GM21381 (cell line): ENCODE data around the gene DOCK3.
"Not testable (repeated sequence)": the region's sequence is repeated elsewhere in the genome, so short reads cannot be mapped to it uniquely, and the experiment has no call there.

ENCODE experiments used
- ATAC-seq: cut with Tn5 transposase; IDR thresholded peaks from one replicate; pipeline ENCODE4 v1.9.1; 2021; ENCODE audit warnings: mild to moderate bottlenecking, moderate library complexity; ENCODE audit not compliant: unreplicated experiment

Gene DOCK3

DNA sequence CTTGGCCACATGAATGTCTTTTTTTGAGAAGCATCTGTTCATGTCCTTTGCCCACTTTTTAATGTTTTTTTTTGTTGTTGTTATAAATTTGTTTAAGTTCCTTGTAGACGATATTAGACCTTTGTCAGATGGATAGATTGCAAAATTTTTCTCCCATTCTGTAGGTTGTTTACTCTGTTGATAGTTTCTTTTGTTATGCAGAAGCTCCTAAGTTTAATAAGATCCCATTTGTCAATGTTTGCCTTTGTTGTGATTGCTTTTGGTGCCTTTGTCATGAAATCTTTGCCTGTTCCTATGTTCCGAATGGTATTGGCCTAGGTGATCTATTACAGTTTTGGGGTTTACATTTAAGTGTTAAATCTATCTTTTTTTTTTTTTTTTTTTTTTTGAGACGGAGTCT lies 116.2 kb downstream of the DOCK3 start:
- ATAC-seq = not testable (repeated sequence)

DNA sequence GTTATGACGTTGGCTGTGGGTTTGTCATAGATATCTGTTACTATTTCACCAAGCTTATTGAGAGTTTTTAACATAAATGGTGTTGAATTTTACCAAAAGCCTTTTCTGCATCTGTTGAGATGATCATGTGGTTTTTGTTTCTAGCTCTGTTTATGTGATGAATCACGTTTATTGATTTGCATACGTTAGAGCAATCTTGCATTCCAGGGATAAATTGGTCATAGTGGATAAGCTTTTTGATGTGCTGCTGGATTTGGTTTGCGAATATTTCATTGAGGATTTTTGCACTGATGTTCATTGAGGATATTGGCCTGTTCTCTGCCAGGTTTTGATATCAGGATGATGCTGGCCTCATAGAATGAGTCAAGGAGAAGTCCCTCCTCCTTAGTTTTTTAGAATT lies 117.8 kb downstream of the DOCK3 start:
- ATAC-seq = no peak

DNA sequence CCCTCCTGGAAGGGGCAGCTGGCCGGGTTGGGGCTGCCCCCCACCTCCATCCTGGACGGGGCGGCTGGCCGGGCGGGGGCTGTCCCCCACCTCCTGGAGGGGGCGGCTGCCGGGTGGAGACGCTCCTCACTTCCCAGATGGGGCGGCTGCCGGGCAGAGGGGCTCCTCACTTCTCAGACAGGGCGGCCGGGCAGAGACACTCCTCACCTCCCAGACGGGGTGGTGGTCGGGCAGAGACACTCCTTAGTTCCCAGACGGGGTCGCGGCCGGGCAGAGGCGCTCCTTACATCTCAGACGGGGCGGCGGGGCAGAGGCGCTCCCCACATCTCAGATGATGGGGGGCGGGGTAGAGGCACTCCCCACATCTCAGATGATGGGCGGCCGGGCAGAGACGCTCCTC lies 129.1 kb downstream of the DOCK3 start:
- not testable (repeated sequence) for ATAC-seq

DNA sequence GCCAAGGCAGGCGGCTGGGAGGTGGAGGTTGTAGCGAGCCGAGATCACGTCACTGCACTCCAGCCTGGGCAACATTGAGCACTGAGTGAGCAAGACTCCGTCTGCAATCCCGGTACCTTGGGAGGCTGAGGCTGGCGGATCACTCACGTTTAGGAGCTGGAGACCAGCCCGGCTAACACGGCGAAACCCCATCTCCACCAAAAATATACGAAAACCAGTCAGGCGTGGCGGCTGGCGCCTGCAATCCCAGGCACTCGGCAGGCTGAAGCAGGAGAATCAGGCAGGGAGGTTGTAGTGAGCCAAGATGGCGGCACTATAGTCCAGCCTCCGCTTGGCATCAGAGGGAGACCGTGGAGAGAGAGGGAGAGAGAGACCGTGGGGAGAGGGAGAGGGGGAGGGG lies 129.6 kb downstream of the DOCK3 start:
- not testable (repeated sequence) for ATAC-seq

DNA sequence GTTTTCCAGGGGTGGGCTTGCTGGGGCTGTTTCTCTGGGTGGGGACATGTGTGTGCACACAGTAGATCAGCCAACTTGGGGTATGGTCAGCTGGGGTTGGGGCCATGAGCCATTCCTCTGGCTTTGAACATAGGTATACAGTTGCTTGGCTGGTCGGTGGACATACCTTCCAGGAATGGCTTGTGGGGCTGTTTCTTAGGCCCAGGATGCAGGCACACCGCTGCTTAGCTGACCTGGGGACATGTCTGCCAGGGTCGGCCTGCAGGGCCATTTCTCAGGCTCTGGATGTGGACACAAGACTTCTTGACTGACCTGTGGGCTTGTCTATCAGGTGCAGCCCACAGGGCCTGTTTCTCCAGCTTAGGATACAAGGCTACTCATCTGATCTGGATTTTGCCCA lies 130.6 kb downstream of the DOCK3 start:
- ATAC-seq = no peak

DNA sequence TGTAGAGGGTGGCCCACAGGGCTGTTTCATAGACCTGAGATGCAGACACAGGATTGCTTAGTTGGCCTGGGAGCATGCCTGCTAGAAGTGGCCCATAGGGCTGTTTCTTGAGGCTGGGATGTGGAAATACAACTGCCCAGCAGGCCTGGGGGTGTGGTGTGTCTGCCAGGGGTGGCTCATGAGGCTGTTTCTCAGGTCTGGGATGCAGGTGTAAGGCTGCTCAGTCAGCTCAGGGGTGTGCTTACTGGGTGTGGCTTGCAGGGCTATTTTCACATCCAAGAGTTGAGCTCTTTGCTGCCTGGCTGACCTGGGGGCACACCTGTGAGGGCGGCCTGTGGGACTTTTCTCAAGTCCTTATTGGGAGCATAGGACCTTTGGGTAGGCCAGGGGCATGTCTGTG lies 131.3 kb downstream of the DOCK3 start:
- ATAC-seq = no peak

DNA sequence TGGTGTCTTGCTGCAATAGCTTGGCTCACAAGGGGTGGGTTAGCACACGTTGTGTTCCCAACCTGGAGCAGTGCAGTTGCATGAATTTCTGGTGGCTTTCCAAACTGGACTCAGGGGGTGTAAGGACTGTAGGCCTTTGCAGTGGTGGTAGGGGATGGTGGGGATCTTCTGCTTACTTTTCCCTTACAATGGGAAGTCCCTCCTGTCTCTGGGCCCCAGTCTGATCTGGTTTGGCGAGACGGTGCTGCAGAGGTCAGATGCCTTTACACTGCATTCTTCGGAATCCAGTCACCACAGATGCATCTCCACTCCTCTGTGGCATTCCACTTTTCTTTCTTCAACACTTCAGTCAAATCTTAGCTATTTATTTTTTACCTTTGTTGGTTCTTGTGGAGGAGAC lies 132.1 kb downstream of the DOCK3 start:
- ATAC-seq = no peak

DNA sequence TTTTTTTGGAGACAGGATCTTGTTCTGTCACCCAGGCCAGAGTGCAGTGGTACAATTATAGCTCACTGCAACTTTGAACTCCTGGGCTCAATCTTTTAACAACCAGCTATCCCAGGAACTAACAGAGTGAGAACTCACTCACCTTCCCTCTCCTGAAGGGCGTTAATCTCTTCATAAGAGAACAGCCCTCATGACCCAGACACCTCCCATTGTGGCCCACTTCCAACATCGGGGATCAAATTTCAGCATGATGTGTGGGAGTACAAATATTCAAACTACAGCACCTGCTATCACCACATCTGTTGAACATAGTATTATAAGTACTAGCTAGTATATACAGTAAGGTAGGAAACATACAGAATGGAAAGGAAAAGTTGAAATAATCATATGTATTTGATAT lies 132.5 kb downstream of the DOCK3 start:
- no peak for ATAC-seq

DNA sequence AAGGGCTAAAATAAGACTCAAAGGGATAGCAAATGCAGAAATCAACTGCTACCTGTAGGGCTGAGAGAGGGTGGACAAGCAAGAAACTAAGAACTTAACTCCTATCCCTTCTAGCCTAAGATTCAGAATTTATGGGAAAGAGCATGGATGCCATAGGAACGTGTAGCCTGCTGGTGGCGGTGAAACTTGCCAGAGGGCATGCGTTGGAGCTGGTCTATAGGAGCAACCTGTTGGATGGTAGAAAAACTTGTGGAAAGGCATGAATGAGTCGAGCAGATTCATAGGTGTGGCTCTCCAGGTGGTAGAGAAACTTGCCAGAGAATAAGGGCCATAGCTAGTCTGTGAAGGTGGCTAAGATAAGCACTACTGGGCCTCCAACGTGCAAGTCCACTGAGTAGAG lies 137.2 kb downstream of the DOCK3 start:
- ATAC-seq = no peak

DNA sequence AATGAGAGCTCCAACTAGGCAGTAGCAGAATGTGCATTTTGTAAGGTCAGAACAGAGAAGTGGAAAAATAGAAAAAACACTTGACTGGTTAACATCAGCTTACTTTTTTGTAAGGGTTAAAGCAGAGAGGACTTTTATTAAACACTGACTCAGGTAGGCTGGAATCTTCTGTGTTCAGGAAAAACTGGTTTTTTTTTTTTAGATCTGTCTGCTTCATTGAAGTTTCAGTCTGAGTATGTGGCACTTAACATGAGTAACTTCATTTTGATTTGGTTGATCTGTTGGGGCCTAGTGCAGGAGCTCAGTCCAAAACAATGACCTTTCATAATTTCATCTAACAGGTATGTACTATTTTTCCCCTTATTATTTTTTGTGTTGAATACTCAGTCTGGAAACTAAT lies 141.1 kb downstream of the DOCK3 start:
- no peak for ATAC-seq

DNA sequence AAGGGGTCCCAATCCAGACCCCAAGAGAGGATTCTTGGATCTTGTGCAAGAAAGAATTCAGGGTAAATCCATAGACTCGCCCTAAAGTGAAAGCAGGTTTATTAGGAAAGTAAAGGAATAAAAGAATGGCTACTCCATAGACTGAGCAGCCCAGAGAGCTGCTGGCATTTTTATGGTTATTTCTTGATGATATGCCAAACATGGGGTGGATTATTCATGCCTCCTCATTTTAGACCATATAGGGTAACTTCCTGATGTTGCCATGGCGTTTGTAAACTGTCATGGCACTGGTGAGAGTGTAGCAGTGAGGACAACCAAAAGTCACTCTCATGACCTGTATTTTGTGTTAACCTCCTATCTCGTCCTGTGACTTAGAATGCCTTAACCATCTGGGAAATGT lies 142.2 kb downstream of the DOCK3 start:
- no peak for ATAC-seq

DNA sequence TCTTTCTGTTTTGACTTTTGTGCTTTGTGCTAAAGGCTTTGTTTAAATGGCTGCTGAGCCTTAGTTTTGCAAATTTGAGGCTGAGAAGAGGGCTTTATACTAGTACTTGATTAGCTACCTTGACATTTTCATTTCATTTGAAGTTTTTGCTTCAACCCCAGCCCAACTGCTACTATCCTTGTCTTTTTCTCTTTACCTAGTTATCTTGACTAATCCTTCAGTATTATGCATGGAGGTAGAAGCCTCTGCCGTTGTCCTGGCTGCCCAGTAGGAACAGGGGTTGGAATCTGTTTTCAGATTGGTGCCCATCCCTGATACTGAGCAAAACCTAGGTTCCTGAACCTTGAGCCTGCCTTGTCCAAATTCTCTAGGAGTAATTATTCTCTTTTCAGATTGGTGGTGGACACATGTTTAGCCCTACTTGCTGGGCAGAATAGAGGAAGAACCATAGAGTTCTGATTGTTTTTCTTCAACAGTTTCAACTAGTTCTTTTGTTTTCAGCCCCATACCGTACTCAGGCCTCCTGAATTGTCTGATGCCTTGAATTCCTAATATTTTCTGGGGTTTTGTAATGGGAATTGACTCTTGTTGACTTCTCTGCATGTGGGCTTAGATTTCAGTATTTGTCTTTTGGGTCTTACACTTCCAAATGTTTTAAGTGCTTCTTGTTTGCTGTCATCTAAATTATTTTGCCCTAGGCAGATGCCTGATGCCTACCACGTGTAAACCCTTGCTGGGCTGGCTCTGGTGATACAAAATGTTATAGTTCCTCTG lies 143.2 kb downstream of the DOCK3 start:
- ATAC-seq = no peak

DNA sequence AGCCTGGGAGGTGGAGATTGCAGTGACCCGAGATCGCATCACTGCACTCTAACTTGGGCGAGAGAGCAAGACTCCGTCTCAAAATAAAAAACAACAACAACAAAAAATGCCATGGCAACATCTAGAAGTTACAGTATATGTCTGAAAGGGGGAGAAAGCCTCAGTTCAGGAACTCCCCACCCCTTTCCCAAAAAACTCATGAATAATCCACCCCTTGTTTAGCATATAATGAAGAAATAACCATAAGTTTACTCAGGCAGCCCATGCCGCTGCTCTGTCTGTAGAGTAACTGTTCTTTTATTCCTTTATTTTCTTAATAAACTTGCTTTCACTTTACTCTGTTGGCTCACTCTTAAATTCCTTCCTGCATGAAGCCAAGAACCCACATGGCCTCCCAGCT lies 145.2 kb downstream of the DOCK3 start:
- ATAC-seq = no peak

DNA sequence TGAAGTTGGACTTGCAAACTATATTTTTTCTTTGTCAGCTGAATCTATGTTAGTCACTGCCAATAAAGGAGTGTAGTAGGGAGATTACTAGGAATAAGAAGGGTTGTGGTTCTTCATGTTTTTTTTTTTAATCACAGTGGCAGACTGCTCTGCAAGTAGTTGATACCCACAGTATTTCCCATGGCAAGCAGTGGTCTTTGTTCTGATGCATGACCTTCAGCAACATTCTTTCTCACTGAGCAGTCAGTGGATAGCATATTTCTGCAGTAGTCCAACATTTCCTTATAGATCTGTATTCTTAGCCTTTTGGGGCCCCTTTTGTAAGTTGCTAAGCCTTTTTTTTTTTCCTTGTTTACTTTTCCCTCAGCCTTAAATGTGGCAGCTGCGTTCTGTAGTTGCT lies 151.1 kb downstream of the DOCK3 start:
- no peak for ATAC-seq

DNA sequence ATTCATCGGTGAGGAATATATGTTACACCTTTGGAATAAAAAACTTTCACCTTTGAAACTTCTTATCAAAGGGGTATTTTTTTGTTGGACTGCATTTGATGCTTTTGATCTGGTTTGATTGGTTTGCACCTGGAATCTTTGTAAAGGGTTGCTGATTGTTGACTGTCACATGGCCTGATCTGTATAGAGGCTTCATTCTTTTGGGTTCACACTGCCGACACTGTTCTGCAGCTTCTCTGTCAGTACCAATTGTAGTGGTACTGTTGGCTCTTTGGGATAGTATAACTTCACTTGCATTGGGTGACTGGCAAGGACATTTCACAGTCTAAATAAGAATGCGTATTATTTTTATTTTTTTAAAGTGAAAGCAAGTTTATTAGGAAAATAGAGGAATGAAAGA lies 155.7 kb downstream of the DOCK3 start:
- no peak for ATAC-seq

DNA sequence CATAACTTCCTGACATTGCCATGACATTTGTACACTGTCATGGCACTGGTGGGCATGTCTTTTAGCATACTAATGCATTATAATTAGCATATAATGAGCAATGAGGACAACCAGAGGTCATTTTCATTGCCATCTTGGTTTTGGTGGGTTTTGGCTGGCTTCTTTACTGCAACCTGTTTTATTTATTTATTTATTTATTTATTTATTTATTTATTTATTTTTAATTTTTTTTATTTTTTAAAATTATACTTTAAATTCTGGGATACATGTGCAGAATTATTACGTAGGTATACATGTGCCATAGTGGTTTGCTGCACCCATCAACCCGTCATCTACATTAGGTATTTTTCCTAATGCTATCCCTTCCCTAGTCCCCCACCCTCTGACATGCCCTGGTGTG lies 156.3 kb downstream of the DOCK3 start:
- ATAC-seq = not testable (repeated sequence)

DNA sequence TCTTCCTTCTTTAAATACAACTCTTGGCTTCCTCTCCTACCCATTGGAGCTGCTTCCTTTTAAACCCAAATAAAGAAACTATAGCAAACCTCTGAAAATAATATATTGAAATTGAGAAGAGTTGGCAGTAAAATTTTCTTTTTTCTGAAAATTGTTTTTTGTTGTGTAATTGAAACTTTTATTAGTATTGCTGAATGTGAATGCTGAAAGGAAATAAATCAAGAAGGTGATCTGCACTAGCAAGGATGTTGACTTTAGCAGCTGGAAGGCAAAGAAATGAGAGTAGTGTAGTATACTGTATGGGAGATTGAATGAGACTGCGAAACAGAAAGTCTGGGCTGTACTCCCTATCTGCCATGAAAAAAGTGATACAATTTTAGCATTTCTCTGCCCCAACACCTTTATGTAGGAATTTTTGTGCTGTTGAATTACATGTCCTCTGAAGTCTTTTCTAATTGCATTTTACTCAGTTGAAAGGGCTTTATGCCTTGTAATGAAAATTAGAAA lies 166.3 kb downstream of the DOCK3 start:
- no peak for ATAC-seq

DNA sequence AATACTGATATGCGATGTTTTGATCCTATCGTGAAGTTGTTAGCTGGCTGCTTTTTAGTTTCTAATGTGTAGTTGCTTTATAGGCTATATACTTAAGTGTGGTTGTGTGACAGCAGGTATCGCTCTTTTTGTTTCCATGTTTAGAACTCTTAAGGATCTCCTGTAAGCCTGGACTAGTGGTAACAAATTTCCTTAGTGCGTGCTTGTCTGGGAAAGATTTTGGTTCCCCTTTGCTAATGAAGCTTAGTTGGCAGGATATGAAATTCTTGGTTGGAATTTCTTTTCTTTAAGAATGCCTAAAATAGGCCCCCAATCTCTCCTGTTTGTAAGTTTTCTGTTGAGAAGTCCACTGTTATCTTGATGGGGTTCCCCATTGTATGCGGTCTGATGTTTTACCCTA lies 173.6 kb downstream of the DOCK3 start:
- no peak for ATAC-seq

DNA sequence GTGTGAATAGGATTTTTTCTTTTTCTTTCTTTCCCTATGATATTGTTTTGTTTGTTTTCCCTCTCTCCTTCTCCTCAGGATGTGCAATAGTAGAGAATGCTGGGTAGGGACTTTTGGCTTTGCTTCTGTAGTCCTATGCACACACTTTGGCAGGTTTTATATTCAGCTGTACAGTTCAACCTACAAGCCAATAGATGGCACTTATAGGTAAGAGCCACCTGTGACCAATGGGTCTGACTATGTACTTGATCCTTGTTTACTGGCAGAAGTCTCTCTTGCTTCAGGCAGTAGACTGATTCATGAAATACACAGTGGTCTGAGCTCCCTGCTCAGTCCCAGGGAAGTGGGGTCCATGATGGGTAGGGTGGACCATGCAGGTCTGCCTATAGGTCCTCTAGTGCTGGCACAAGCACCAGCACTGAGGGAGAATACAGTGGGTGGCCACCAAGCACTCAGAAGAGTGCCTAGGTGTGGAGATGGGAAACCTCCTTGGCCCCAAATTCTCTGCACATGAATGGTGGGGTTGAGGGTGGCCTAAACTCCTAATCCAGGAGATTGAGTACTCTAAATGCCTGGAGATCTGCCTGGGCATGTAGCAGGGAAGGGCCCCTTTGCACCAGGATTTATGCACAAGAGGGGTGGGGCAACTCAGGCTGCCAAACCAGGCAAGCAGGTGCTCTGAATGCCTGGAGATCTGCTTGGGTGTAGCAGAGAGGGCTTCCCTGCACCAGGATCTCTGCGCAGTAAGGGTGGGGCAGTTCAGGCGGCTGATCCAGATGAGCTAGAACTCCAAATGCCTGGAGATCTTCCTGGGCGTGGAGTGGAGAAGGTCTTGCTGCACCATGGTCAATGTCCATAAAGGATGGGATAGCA lies 176.1 kb downstream of the DOCK3 start:
- no peak for ATAC-seq

DNA sequence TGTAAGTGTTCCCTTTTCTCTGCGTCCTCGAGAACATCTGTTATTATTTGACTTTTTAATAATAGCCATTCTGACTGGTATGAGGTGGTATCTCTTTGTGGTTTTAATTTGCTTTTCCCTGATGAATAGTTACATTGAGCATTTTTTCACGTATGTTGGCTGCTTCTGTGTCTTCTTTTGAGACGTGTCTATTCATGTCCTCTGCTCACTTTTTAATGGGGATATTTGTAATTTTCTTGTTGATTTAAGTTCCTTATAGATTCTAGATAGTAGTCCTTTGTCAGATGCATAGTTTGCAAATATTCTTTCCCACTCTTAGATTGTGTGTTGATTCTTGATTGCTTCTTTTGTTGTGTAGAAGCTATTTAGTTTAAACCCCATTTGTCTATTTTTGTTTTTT lies 179.2 kb downstream of the DOCK3 start:
- no peak for ATAC-seq

DNA sequence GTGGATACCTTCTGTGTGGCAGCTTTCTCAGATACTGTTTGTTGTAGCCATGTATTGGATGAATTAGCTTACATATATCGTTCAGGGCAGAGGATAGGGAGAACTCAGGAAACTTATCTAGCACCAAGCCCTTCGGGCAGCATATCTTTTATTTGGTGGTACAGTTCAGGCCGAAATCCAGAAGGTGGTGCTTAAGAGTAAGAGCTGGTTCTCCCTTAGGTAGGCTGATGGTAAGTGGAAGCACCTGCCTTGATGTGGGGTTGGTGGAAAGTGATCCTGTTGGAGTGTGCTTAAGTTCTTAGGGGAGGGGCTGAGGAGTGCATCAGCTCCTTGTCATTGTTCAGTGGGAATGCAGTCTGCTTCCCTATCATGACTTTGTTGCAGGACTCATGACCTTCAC lies 187.5 kb downstream of the DOCK3 start:
- no peak for ATAC-seq
